ENCODE data around the gene CNKSR3.
"Not testable (repeated sequence)": the region's sequence is repeated elsewhere in the genome, so short reads cannot be mapped to it uniquely, and the experiment has no call there.

The CNKSR3 gene

GRCh38 chr6:154526996-154527395, 16.5 kb upstream of the CNKSR3 start:
- no peak for DNase-seq

- no peak for DNase-seq
Observed at GRCh38 chr6:154522576-154522975, 12.1 kb upstream of the CNKSR3 start.

GRCh38 chr6:154521412-154521811, 10.9 kb upstream of the CNKSR3 start:
- no peak for DNase-seq

GRCh38 chr6:154520280-154520679, 9.8 kb upstream of the CNKSR3 start:
- no peak for DNase-seq

- DNase-seq, result no peak
Observed at GRCh38 chr6:154518396-154518795, 7.9 kb upstream of the CNKSR3 start.

- DNase-seq, result no peak
Observed at GRCh38 chr6:154516276-154516675, 5.8 kb upstream of the CNKSR3 start.

GRCh38 chr6:154515826-154516225, 5.3 kb upstream of the CNKSR3 start:
- no peak for DNase-seq

- not testable (repeated sequence) for DNase-seq
Observed at GRCh38 chr6:154515076-154515475, 4.6 kb upstream of the CNKSR3 start.

- DNase-seq, result no peak
Observed at GRCh38 chr6:154514481-154514880, 4.0 kb upstream of the CNKSR3 start.

GRCh38 chr6:154513601-154514320, 3.3 kb upstream of the CNKSR3 start:
- DNase-seq, result no peak

- DNase-seq, result no peak
Observed at GRCh38 chr6:154512201-154512600, 1.7 kb upstream of the CNKSR3 start.

- DNase-seq, result no peak
Observed at GRCh38 chr6:154511791-154512190, 1.3 kb upstream of the CNKSR3 start.

- DNase-seq, result no peak
Observed at GRCh38 chr6:154509421-154510143, 903 bp downstream of the CNKSR3 start.

- no peak for DNase-seq
Observed at GRCh38 chr6:154508573-154509375, 1.7 kb downstream of the CNKSR3 start.

- DNase-seq, result no peak
Observed at GRCh38 chr6:154506991-154507898, 3.2 kb downstream of the CNKSR3 start.

- no peak for DNase-seq
Observed at GRCh38 chr6:154506582-154506981, 3.9 kb downstream of the CNKSR3 start.

GRCh38 chr6:154506108-154506507, 4.4 kb downstream of the CNKSR3 start:
- DNase-seq, result no peak

GRCh38 chr6:154504865-154505449, 5.5 kb downstream of the CNKSR3 start:
- no peak for DNase-seq

GRCh38 chr6:154504102-154504501, 6.4 kb downstream of the CNKSR3 start:
- no peak for DNase-seq

GRCh38 chr6:154503658-154504057, 6.8 kb downstream of the CNKSR3 start:
- no peak for DNase-seq

GRCh38 chr6:154502553-154502952, 7.9 kb downstream of the CNKSR3 start:
- no peak for DNase-seq

GRCh38 chr6:154501578-154501868, 9.0 kb downstream of the CNKSR3 start:
- DNase-seq, result no peak
